NCI-H2081 (cell line): ENCODE results near the gene CREB3L1.
"Not testable (repeated sequence)": the region's sequence is repeated elsewhere in the genome, so short reads cannot be mapped to it uniquely, and the experiment has no call there.

Experiments used
- DNase-seq, 2 experiments: peaks; one replicate each; lab custom pipeline; 2025; lab: John Stamatoyannopoulos, UW

The CREB3L1 gene

DNA sequence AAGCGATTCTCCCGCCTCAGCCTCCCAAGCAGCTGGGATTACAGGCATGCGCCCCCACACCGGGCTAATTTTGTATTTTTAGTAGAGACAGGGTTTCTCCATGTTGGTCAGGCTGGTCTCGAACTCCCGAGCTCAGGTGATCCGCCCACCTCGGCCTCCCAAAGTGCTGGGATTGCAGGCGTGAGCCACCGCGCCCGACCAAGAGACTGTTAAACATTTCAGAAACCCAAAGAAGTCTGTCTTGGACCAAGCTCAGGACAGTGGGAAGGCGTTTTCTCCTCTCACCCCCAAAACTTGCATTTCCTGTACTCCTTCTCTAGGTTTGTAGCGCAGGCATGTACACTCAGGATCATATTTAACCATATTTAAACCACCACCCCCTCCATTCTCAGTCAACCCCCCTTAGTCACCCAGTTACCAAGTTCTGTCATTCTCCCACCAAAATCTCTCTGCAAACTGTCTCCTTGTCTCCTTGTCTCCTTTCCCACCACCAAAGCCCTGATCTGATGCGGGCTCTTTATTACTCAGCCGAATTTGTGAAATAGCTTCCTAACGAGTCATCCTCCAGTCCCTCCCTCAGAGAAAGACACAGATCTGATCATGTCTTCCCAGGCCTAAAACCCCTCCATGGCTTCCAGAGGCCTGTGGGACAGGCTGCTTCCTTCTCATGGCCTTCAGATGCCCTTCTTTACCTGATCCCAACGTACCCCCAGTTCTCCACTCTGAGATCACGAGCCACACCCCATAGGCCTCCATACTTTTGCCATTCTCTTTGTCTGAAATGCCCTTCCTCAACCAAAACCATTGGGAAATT, 29.0 kb upstream of the CREB3L1 start:
- no peak for DNase-seq

GRCh38 chr11:46249103-46249937, 28.1 kb upstream of the CREB3L1 start:
- no peak for DNase-seq

DNA sequence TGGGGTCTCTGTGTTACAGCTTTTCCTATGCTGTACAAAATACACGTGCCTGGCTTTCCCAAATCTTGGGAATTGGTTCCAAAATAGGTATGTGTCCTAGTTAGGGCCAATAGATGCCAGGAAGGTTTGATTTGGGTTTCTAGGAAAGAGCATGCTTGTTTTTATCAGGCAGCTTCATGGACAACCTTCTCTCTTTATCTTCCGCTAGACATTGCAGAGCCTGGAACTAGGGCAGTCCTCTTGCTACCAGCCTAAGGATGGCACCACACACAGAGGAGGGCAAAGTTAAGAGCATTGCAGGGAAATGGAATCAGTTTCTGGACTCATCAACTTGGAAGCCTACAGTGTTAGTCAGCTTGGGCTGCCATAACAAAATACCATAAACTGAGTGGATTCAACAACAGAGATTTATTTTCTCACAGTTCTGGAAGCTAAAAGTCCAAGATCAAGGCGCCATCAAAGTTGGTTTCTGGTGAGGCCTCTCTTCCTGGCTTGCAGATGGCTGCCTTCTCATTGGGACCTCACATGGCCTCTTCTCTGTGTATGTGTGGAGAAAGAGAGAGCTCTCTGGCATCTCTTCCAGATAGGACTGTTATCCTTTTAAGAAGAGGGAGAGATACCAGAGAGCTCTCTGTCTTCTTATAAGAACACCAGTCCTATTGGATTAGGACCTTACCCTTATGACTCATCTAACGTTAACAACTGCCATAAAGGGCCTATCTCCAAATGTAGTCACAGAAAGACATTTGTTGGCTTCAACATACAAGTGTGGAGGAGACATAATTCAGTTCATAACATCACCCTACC, 27.3 kb upstream of the CREB3L1 start:
- DNase-seq, result no peak

- no peak for DNase-seq
Measured at GRCh38 chr11:46250745-46251052, 26.8 kb upstream of the CREB3L1 start.

GRCh38 chr11:46251954-46252353, 25.5 kb upstream of the CREB3L1 start:
- no peak for DNase-seq

GRCh38 chr11:46252373-46252914, 25.0 kb upstream of the CREB3L1 start:
- no peak for DNase-seq

DNA sequence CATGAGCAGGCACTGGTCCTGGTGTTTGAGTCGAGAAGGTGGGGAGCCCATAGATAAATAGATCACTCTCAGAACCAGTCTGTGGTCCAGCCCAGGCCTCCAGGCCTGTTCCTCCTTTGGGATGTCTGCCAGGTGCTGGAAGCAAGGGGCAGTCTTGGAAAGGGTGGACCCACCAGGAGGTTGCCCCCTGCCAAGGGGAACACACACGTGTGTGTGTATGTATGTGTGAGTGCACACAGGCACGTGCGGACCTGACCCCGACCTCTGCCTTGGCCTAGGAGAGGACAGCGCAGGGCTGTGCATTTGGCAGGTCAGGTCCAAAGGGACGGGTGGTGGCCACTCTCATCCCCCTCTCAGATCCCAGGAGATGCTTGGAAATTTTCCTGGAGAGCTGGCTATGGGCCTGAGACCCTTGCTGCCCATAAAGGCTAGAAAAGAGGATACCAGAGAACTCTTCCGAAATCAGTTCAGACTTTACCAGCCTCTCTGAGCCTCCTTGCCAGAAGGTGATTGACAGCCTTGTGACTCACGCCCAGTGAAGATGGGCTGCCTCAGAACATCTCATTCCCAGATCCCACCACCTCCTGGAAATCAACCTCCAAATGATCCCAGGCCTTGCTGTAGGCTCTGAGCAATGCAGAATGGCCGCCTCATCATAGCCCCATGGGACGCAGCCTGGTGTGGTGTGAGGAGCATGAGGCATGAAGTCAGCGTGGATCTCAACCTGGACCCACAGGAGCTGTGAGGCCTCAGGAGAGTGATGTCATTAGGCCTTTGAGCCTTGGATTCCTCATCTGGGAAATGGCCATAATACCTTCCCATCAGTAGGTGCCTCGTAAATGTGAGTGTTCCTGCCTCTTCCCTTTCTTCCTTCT, 24.0 kb upstream of the CREB3L1 start:
- DNase-seq, result no peak

- DNase-seq, result no peak
Measured at GRCh38 chr11:46254133-46254491, 23.4 kb upstream of the CREB3L1 start.

GRCh38 chr11:46256540-46257001, 20.9 kb upstream of the CREB3L1 start:
- DNase-seq, result no peak

DNA sequence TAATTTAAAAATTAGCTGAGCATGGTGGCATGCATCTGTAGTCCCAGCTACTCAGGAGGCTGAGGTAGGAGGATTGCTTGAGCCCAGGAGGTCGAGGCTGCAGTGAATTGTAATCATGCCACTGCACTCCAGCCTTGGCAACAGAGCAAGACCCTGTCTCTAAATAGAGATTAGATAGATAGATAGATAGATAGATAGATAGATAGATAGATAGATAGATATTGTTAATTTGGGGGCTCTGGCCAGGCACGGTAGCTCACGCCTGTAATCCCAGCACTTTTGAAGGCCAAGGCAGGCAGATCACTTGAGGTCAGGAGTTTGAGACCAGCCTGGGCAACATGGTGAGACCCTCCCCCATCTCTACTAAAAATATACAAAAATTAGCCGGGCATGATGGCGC, 18.1 kb upstream of the CREB3L1 start:
- DNase-seq, result not testable (repeated sequence)

GRCh38 chr11:46259971-46260560, 17.4 kb upstream of the CREB3L1 start:
- no peak for DNase-seq

DNA sequence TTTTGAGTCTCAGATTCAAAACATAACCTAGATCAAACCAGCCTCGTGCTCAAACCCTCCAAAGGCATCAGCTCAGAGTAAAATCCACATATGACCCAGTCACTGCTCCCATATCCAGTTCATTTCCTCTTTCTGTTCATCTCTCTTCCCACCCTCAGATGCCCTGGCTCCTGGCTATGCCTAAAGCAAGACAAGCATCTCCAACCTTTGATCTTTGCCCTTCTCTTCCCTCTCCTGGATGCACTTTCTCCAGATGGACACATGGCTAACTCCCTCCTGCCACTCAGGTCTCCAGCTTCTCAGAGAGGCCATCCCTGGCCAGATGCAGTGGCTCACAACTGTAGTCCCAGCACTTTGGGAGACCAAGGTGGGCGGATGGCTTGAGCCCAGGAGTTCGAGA, 14.3 kb upstream of the CREB3L1 start:
- DNase-seq, result no peak

DNA sequence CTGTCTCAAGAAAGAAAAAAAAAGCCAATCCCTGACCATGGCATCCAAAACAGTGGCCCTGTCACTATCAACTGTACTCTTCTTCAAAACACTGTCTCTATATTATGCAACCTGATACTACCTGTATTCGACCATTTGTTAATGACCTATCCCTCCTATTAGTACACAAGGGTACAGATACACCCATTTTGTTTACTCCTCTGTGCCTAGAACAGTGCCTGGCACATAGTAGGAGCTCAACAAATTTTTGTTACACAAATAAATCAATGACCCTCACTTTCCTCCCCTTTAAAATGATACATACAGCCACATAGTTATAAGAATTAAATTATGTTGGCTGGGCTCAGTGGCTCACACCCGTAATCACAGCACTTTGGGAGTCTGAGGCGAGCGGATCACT, 13.4 kb upstream of the CREB3L1 start:
- no peak for DNase-seq

DNA sequence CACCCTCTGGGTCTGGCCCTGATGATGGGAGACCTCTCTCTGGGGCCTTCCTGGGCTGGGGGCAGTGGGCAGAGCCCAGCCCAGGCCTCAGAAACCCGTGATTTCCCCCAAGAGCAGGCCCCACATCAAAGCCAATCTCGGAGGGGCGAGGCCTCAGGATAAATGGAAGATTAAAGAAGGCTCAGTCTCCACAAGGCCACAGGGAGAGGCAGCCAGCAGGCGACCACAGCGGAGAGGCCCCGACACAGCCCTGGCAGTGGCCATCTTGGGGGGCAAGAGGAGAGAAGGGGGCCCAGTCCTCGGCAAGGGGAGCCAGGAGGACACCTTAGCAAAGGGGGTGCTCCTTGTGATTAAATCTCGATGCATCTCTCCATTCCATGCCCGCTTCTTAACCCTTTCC, 12.5 kb upstream of the CREB3L1 start:
- DNase-seq, result no peak

GRCh38 chr11:46265764-46266163, 11.7 kb upstream of the CREB3L1 start:
- DNase-seq, result no peak

DNA sequence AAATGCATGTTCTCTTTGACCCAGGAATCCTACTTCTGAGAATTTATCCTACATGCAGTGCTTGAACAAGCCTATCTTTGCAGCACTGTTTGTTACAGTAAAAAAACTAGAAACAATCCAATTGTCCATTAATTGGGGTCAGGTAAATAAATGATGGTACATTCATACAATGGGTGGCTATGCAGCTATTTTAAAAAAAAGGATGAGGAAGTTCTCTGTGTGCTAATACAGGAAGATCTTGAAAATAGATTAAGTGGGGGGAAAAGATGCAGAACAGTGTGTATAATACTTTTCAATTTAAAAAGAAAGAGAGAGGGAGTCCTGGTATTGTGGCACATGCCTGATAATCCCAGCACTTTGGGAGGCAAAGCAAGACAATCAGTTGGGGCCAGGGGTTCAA, 9.5 kb upstream of the CREB3L1 start:
- DNase-seq, result no peak

DNA sequence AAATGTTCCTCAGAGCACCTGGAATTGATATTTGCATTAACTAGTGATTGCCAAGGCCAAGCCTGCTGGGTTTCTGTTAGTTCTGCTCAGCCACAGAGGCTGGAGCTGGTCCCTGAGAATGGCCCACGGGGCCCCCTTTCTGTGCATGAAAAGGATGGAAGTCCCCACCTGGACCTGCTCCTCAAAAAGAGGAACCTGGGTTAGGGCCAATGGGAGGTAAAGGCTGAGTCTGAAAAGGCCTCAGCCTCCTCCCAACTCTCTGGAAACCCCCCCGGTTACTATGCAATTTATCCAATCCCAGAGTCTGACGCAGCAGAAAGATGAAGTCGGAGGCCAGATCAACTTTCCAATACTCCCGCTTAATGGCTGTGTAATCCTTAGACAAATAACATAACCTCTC, 6.8 kb upstream of the CREB3L1 start:
- no peak for DNase-seq

- DNase-seq, result no peak
Measured at GRCh38 chr11:46271407-46271806, 6.1 kb upstream of the CREB3L1 start.

DNA sequence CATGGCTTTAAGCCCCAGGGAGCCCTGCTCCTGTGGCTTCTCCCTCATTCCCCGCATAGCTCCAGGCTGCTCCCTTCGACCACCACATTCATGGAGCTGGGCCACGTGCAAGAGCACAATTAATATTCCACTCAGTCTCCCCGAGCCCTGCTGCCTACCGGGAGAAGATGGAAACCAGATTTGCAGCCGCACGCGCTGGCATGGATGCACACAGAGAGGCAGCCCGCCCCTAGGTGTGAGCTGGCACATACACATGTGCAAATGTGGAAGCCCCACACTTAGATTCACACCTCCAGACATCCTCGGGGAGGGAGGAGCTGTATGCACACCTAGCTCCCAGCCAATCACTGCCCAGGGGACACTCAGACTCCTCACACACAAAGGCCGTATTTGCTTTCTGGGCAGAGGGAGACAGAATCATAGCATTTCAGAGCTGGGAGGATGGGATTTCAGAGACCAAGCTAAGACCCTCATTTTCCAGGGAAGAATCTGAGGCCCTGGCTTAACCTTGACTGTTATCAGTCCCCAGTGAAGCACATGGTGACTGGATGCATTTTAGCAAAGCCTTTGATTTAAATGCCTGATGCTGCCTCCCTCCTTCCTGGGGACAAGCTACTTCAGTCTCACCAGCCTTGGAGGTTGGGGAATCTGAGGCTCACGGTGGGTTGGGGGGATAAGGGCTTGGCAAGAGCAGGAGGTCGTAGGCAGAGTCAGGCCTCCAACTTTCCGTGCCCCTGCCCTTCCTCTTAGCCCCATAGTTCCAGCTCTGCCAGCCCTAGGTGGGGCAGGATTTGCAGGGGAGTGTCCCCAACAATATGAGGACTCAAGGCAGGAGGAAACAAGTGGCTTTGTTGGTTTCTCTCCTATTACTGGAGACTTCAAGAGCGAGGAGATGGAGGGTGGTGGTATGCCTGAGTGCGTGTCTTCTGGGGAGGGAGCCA, 5.3 kb upstream of the CREB3L1 start:
- no peak for DNase-seq
